Heart right ventricle (tissue), 16 donors: ENCODE measurements around the gene SIAH2. TPM values are rescaled to one million over a fixed set of nuclear protein-coding genes. Genes with fewer than 3 reads are reported as not detected.

Source experiments
- ATAC-seq, 8 donors: fragments of 200-7000 bp; cut with Tn5 transposase; one replicate each; pipeline ENCODE4 v1.9.1; 2020; ENCODE audit warnings: mild to moderate bottlenecking in 8 of 8, moderate library complexity in 8 of 8, moderate number of reproducible peaks in 1 of 8
- DNase-seq, 2 donors: peaks; one replicate each; pipeline ENCODE4 v3.0.0-alpha.2; 2020
- H3K27ac ChIP-seq, 10 donors: fragments of 200-600 bp; sonication (generic) in 2 of 10; one replicate each; pipeline versions ENCODE4 v1.5.0 to v1.8.0; 2020 to 2022; ENCODE audit warnings: mild to moderate bottlenecking in 3 of 10
- H3K27me3 ChIP-seq, 7 donors: fragments of 200-600 bp; one replicate each; pipeline ENCODE4 v1.8.0; 2021 to 2022; ENCODE audit warnings: mild to moderate bottlenecking in 2 of 7
- H3K36me3 ChIP-seq, 9 donors: fragments of 200-600 bp; sonication (generic) in 1 of 9; one replicate each; pipeline versions ENCODE4 v1.5.0 to v1.8.0; 2020 to 2022; ENCODE audit warnings: mild to moderate bottlenecking in 2 of 9
- H3K4me1 ChIP-seq, 9 donors: fragments of 200-600 bp; sonication (generic) in 1 of 9; one replicate each; pipeline versions ENCODE4 v1.5.0 to v1.8.0; 2020 to 2022; ENCODE audit warnings: mild to moderate bottlenecking in 4 of 9
- H3K4me3 ChIP-seq, 10 donors: fragments of 200-600 bp; sonication (generic) in 2 of 10; one replicate each; pipeline versions ENCODE4 v1.5.0 to v1.8.0; 2020 to 2022; ENCODE audit warnings: mild to moderate bottlenecking in 7 of 10, moderate library complexity in 2 of 10
- H3K9me3 ChIP-seq, 11 donors: fragments of 200-600 bp in 10 of 11; sonication (generic) in 2 of 11; one replicate each; pipeline versions ENCODE4 v1.5.0 to v1.8.0; 2013 to 2022; ENCODE audit warnings: mild to moderate bottlenecking in 2 of 11, control low read depth in 1 of 11, moderate library complexity in 1 of 11
- CTCF ChIP-seq, 9 donors: fragments of 200-600 bp; sonication (generic) in 2 of 9; IDR thresholded peaks; one replicate each; pipeline versions ENCODE4 v1.5.0 to v1.8.0; 2021 to 2022; ENCODE audit warnings: antibody characterized with exemption in 9 of 9, mild to moderate bottlenecking in 5 of 9, moderate library complexity in 1 of 9
- WGBS, 2 donors: extraction: QIAGEN DNeasy Blood & Tissue Kit; methylation state at CpG; one replicate each; pipeline ENCODE4 v1.1.7; 2013; ENCODE audit warnings: inconsistent platforms in 1 of 2; 5-methylcytosine and 5-hydroxymethylcytosine counted together
- intact Hi-C, 10 donors: fragments of 100-400 bp; cut with DNase I; formaldehyde crosslinking; loops; one replicate each; pipeline versions ENCODE4 v1.11.1 to v1.14.2; 2022
- polyA plus RNA-seq, 2 donors: library from polyadenylated mRNA; stranded (reverse); fragments of 200-250 nt; gene quantifications; one replicate each; pipeline ENCODE4 v1.2.3, GENCODE V29; 2013
- total RNA-seq, 10 donors: library from RNA; stranded (reverse); fragmentation: NEBNext Ultra II Directional in 3 of 10; extraction: Animal tissue kit (Norgen Biotek cat#: 25700) in 3 of 10; gene quantifications; one replicate each; pipeline versions ENCODE4 v1.2.1 to v1.2.4, GENCODE V29; 2021 to 2023
- donor health status: Arrhythmogenic right ventricular cardiomyopathy.
- donor health status: ischemic (EF 13 %, LVEDD 7.1; RV severe dilation, severe dysfunction).
- donor health status: healthy with polysubstance abuse.
- donor health status: DM: no; HTN: yes; CAD: no.
- donor health status: DM: no; HTN: no; CAD: no.
- donor health status: ischemic (EF 25% LVEDD 6.9; RV normal size, moderate dysfunction).
- donor health status: ischemic (EF 25% LVEDD 5.7; RV mildly dilated, moderate dysfunction).
- donor health status: healthy.
- donor health status: DM: yes; HTN: yes; CAD: no.
- donor health status: Ischemic cardiomyopathy.
- donor health status: ischemic (EF 35%, LVEDD 5.7; RV mildly dilated, moderate dysfunction).
- donor health status: nonischemic (EF 11% LVEDD 7.7; RV severe dilation, severe dysfunction).
- donor health status: DM: yes; HTN: yes; CAD: no.
- donor health status: PGD.
- donor health status: ischemic (EF 29% LVEDD 5.4; RV normal size, mild dysfunction).
- donor health status: nonischemic (EF 23%, LVEDD 6.1; RV moderate dilation, normal function).

Gene SIAH2
- total and polyA plus RNA-seq, 12 donors, result 6.1 to 30.7 (median 20.2) TPM

DNA sequence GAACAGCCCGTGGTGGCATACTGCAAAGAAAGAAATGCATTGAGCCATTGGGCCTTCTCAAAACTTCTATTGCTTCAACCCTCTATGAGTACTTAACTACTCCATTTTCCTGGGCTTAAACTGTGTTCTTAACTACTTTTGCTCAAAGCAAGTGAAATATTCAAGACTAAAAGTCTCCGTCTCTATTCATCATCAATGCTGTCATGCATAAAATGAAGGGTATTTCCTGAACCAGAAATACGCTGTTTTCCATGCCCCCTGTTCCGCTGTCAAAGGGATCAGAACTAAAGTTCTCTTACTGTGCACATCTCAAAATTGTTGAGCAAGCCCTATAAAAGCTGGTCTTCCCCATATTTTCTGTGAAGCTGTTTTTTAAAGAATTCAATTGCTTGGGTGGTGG is 20.3 kb downstream of the SIAH2 start:
- Histone ChIP-seq H3K9me3 (no peaks in the 10 kb centered on the region), H3K27me3 (no peaks in the 10 kb centered on the region), H3K36me3 (peaks cover 0 to 22% (median 5%) of the 10 kb centered on the region in 9 donors), H3K27ac (no peak overlapping the region), H3K4me1 (peaks cover 0 to 62% (median 40%) of the 10 kb centered on the region in 9 donors), H3K4me3 (no peak overlapping the region)
- WGBS, 2 donors, result 96 to 98% methylated on average over 4 of the region's 4 CpGs
- intact Hi-C loops, result no loop called here
- no peak for ATAC-seq
- TF ChIP-seq CTCF (IDR thresholded peaks at IDR 0.05), result no peak
- no peak for DNase-seq

- Histone ChIP-seq H3K27ac (no peak overlapping the region), H3K27me3 (no peaks in the 10 kb centered on the region), H3K4me1 (peaks cover 0 to 62% (median 44%) of the 10 kb centered on the region in 9 donors), H3K4me3 (no peak overlapping the region), H3K36me3 (peaks cover 0 to 22% (median 5%) of the 10 kb centered on the region in 9 donors), H3K9me3 (no peaks in the 10 kb centered on the region)
- intact Hi-C loops, result no loop called here
- TF ChIP-seq CTCF (IDR thresholded peaks at IDR 0.05), result no peak
- no peak for ATAC-seq
- 97% methylated on average over 15 of the region's 15 CpGs for WGBS, 2 donors
- no peak for DNase-seq
Observed at GRCh38 chr3:150742141-150742523, 20.8 kb downstream of the SIAH2 start.

DNA sequence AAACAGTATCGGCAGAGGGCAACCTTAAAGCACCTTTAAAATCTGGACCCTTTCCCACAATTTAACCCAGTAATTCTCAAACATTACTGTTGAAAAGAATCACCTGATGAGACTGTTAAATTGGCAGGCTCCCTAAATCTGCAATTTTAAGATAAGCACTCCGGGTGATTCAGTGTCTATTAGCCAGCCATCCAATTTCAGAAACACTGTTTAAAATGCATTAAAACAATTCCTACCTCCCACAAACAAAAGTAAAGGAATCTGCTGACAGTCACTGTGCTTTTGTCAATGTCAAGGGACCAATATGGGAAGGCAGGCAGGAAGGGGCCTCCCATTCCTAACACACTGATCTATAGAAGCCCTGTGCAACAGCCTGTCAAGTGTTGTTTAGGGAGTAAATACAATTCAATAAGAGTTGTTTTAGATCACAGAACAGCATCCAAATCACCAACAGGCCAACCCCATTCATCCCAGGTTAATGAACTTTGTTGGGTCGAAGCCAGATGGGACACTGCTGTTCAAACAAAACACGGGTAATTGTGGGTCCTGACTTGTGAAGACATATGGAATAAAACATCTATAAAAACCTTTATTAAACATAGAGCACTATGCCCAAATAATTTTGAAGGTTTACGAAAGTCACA is 21.4 kb downstream of the SIAH2 start:
- Histone ChIP-seq H3K9me3 (no peaks in the 10 kb centered on the region), H3K4me3 (no peak overlapping the region), H3K27ac (no peak overlapping the region), H3K36me3 (peaks cover 0 to 22% (median 5%) of the 10 kb centered on the region in 9 donors), H3K4me1 (peaks cover 0 to 62% (median 44%) of the 10 kb centered on the region in 9 donors), H3K27me3 (no peaks in the 10 kb centered on the region)
- ATAC-seq (no peak), DNase-seq (no peak)
- no peak for TF ChIP-seq CTCF (IDR thresholded peaks at IDR 0.05)
- 68 to 72% methylated on average over 5 of the region's 5 CpGs for WGBS, 2 donors
- intact Hi-C loops, result no loop called here

DNA sequence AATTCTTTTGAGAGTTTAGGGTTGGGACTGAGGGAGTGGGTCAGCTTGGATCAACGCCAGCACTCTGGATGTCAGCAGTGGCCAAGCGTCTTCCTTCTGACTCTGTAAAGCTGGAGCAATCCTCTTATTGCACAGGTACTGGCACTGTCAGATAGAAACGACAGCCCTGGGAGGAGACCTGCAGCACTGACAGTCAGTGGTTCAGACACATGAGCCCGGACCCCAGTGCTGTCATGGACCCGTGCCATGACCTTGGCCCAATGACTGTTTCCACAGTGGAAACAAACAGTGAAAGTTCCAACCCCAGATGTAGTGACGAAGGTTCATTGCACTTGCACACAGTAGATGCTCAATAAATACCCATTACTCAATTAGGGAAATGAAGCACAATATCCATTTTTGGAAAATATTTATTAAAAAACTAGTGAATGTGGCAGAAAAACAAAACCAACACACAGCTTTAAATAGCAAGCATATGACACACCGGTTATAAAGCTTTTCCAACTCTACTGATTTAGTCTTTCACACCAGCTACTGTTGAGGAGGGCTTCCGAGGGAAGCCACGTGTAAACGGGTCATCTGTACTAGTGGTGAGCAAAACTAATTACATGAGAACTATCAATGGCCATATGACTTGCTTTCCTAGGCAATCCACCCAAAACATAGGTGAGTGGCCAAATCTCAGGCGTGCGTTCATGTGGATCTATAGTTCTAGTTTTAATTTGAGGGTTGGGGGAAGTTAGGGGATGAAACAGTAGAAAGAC is 22.1 kb downstream of the SIAH2 start:
- peaks cover 0 to 22% (median 5%) of the 10 kb centered on the region in 9 donors for H3K36me3 ChIP-seq
- peaks cover 0 to 64% (median 46%) of the 10 kb centered on the region in 9 donors for H3K4me1 ChIP-seq
- no peaks in the 10 kb centered on the region for H3K27me3 ChIP-seq
- TF ChIP-seq CTCF (IDR thresholded peaks at IDR 0.05), result no peak
- H3K27ac ChIP-seq, result peak overlapping the region in 1 of 10 donors; percentile 27
- intact Hi-C loops, result no loop called here
- H3K4me3 ChIP-seq, result no peak overlapping the region
- 64 to 71% methylated on average over 12 of the region's 12 CpGs for WGBS, 2 donors
- ATAC-seq (peak in 2 of 8 donors; percentile 12 to 18), DNase-seq (peak in 1 of 2 donors; percentile 27)
- H3K9me3 ChIP-seq, result no peaks in the 10 kb centered on the region
